Measurements from ENCODE around the gene TSPEAR.
"Not testable (repeated sequence)": the region's sequence is repeated elsewhere in the genome, so short reads cannot be mapped to it uniquely, and the experiment has no call there.

Gene TSPEAR

GRCh38 chr21:44590897-44591800 lies 120.2 kb downstream of the TSPEAR start:
- not testable (repeated sequence) for DNase-seq (ENCODE audit: low read depth, low spot score)

- no peak for DNase-seq (ENCODE audit: low read depth, low spot score)
Observed at GRCh38 chr21:44590311-44590721, 121.1 kb downstream of the TSPEAR start.

GRCh38 chr21:44589586-44590305 lies 121.6 kb downstream of the TSPEAR start:
- DNase-seq (ENCODE audit: low read depth, low spot score), result no peak

GRCh38 chr21:44589094-44589493 lies 122.3 kb downstream of the TSPEAR start:
- DNase-seq (ENCODE audit: low read depth, low spot score), result no peak

- DNase-seq (ENCODE audit: low read depth, low spot score), result no peak
Observed at GRCh38 chr21:44585892-44586291, 125.5 kb downstream of the TSPEAR start.

- no peak for DNase-seq (ENCODE audit: low read depth, low spot score)
Observed at GRCh38 chr21:44583800-44584147, 127.6 kb downstream of the TSPEAR start.

- DNase-seq (ENCODE audit: low read depth, low spot score), result peak; percentile 63
Observed at GRCh38 chr21:44583089-44583799, 128.1 kb downstream of the TSPEAR start.

- DNase-seq (ENCODE audit: low read depth, low spot score), result no peak
Observed at GRCh38 chr21:44582055-44582454, 129.3 kb downstream of the TSPEAR start.

GRCh38 chr21:44581158-44581557 lies 130.2 kb downstream of the TSPEAR start:
- DNase-seq (ENCODE audit: low read depth, low spot score), result no peak

GRCh38 chr21:44580231-44580821 lies 131.0 kb downstream of the TSPEAR start, which contains the start of gene KRTAP10-5:
TSS of gene KRTAP10-5 (minus strand) at chr21:44580604. CDS start at chr21:44580578, 26 bp downstream.
- not testable (repeated sequence) for DNase-seq (ENCODE audit: low read depth, low spot score)

- DNase-seq (ENCODE audit: low read depth, low spot score), result no peak
Observed at GRCh38 chr21:44579833-44580144, 131.6 kb downstream of the TSPEAR start.

GRCh38 chr21:44579056-44579832 lies 132.1 kb downstream of the TSPEAR start:
- no peak for DNase-seq (ENCODE audit: low read depth, low spot score)

- no peak for DNase-seq (ENCODE audit: low read depth, low spot score)
Observed at GRCh38 chr21:44578371-44579055, 132.9 kb downstream of the TSPEAR start.

- no peak for DNase-seq (ENCODE audit: low read depth, low spot score)
Observed at GRCh38 chr21:44576025-44576420, 135.3 kb downstream of the TSPEAR start.

- no peak for DNase-seq (ENCODE audit: low read depth, low spot score)
Observed at GRCh38 chr21:44575307-44576024, 135.9 kb downstream of the TSPEAR start.

- peak; percentile 33 for DNase-seq (ENCODE audit: low read depth, low spot score)
Observed at GRCh38 chr21:44574457-44575306, 136.7 kb downstream of the TSPEAR start.

- not testable (repeated sequence) for DNase-seq (ENCODE audit: low read depth, low spot score)
Observed at GRCh38 chr21:44573630-44574456, 137.5 kb downstream of the TSPEAR start, which contains the start of gene KRTAP10-4. TSS of gene KRTAP10-4 (plus strand) at chr21:44573729. CDS start at chr21:44573759, 30 bp downstream.
